HEK293T (cell line): Measurements from ENCODE around the gene ARSD.

Experiments
- BHLHE40 ChIP-seq: fragments of 450-650 bp; IDR thresholded peaks from 2 replicates; pipeline ENCODE4 v1.6.1; 2016; ENCODE audit warnings: mild to moderate bottlenecking, moderate library complexity, borderline replicate concordance
- ELF4 ChIP-seq: fragments of 450-650 bp; IDR thresholded peaks from 2 replicates; pipeline ENCODE4 v1.6.1; 2017; ENCODE audit warnings: antibody characterized with exemption
- L3MBTL2 ChIP-seq: fragments of 450-650 bp; conservative IDR thresholded peaks from 2 replicates; pipeline ENCODE4 v1.6.1; 2016; ENCODE audit warnings: mild to moderate bottlenecking
- TARDBP ChIP-seq: fragments of 450-650 bp; IDR thresholded peaks from 2 replicates; pipeline ENCODE4 v1.6.1; 2016

DNA sequence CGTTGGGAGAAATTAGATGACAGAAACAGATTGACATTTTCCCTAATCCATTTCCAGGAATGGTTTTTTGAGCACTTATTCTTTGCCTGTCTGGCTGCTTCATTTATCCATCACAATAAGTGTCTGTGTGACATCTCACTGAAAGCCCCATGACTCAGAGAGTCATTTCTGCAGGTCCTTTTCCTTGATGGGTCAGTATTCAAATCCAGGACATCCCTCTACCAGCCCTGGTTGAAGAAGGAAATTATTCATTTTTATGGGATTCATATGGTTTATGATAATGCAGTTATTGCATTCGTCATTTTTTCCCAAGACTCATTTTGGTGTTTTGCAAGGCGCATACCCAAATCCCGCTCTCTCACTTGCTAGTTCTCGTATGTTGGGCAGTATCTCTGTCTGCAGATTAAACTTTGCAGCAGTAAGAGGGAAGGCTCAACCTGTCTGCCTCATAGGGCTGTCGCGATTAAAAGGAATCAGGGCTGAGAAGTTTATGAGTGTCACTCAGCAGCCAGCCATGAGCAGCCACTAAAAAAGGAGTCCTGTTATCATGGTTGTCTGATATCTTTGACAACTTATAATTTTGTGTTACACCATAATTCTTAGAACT, 56.4 kb downstream of the ARSD start:
- TF ChIP-seq BHLHE40 (no peak), TARDBP (no peak), ELF4 (no peak), L3MBTL2 (no peak)
